ENCODE data around the gene VSTM2L.

Gene VSTM2L

GRCh38 chr20:37903317-37904007, 535 bp downstream of the VSTM2L start:
- no peak for ATAC-seq (ENCODE audit: low read depth)
- no peak overlapping the region for H3K27ac ChIP-seq (ENCODE audit: poor library complexity, severe bottlenecking)
- TF ChIP-seq, protein P1, sequence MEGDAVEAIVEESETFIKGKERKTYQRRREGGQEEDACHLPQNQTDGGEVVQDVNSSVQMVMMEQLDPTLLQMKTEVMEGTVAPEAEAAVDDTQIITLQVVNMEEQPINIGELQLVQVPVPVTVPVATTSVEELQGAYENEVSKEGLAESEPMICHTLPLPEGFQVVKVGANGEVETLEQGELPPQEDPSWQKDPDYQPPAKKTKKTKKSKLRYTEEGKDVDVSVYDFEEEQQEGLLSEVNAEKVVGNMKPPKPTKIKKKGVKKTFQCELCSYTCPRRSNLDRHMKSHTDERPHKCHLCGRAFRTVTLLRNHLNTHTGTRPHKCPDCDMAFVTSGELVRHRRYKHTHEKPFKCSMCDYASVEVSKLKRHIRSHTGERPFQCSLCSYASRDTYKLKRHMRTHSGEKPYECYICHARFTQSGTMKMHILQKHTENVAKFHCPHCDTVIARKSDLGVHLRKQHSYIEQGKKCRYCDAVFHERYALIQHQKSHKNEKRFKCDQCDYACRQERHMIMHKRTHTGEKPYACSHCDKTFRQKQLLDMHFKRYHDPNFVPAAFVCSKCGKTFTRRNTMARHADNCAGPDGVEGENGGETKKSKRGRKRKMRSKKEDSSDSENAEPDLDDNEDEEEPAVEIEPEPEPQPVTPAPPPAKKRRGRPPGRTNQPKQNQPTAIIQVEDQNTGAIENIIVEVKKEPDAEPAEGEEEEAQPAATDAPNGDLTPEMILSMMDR (IDR thresholded peaks at IDR 0.05; ENCODE audit: poor library complexity, severe bottlenecking) = peak; percentile 85
- H3K4me3 ChIP-seq (ENCODE audit: severe bottlenecking) = peak overlapping the region; percentile 44
- H3K9me3 ChIP-seq (ENCODE audit: severe bottlenecking) = no peaks in the 10 kb centered on the region
- H3K36me3 ChIP-seq (ENCODE audit: low read depth) = no peaks in the 10 kb centered on the region
- H3K27me3 ChIP-seq (ENCODE audit: insufficient read depth, poor library complexity, severe bottlenecking) = peaks cover 5% of the 10 kb centered on the region
- DNase-seq (ENCODE audit: low spot score) = peak; percentile 78
- peaks cover 24% of the 10 kb centered on the region for H3K4me1 ChIP-seq (ENCODE audit: insufficient read depth, poor library complexity, severe bottlenecking)

DNA sequence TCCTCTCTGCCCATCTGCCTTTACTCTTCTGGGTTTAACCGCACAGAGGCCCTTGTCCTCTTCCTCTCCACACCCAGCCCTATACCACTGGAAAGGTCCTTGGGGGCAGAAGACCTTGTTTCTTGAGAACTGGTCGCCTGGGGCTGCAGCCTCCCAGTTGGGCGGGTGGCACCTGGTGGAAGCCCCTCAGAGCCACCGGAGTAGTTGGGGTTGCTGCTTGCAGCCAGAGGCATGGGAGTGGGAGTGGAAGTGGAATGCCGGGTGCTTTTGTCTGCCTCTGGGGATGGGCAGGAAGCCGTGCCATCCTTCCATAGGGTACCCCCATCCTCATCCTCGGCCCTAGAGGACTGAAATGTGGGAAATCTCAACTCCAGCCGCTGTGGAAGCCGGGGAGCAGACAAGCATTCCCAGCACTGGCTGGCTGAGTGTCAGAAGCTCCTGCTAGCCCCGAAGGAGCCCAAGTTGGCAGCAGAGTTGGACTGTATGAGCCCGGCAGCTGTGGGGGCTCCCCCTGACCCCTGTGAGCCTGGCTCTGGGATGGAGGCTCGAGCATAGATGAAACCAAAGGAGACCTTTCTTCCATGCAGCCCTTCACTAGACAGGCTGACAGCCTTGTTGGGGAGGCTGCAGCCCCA, 1.2 kb downstream of the VSTM2L start:
- Histone ChIP-seq H3K27me3 (ENCODE audit: insufficient read depth, poor library complexity, severe bottlenecking) (peaks cover 5% of the 10 kb centered on the region), H3K36me3 (ENCODE audit: low read depth) (no peaks in the 10 kb centered on the region), H3K27ac (ENCODE audit: poor library complexity, severe bottlenecking) (no peak overlapping the region), H3K4me3 (ENCODE audit: severe bottlenecking) (no peak overlapping the region), H3K4me1 (ENCODE audit: insufficient read depth, poor library complexity, severe bottlenecking) (peaks cover 17% of the 10 kb centered on the region), H3K9me3 (ENCODE audit: severe bottlenecking) (no peaks in the 10 kb centered on the region)
- peak; percentile 80 for DNase-seq (ENCODE audit: low spot score)
- TF ChIP-seq, protein P1 (IDR thresholded peaks at IDR 0.05; ENCODE audit: poor library complexity, severe bottlenecking) = no peak
- no peak for ATAC-seq (ENCODE audit: low read depth)

DNA sequence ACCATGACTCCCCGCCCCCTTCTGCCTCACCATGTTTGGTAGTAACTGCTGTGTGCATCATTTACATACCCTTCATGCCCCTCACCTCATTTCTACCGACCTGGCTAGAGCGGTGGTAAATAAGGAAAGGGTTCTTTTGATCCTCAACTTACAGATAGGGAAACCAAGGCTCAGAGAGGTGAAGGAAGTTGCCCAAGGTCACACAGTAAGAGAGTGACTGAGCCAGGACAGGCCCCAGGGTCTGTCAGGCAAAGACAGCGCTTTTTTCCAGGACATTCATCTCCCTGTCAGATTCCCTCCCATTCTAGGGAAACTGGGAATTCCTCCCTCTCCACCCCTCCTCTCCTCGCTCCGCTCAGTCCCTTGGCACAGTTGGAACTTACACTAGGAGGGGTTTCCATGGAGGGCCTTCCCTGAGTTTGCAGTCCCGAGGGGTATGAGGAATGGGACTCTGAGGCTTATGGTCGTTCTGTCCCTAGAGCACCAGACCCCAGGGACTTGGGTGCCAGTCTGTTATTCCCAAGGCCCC, 2.0 kb downstream of the VSTM2L start:
- H3K36me3 ChIP-seq (ENCODE audit: low read depth) = no peaks in the 10 kb centered on the region
- no peak overlapping the region for H3K4me3 ChIP-seq (ENCODE audit: severe bottlenecking)
- peaks cover 5% of the 10 kb centered on the region for H3K27me3 ChIP-seq (ENCODE audit: insufficient read depth, poor library complexity, severe bottlenecking)
- no peak overlapping the region for H3K27ac ChIP-seq (ENCODE audit: poor library complexity, severe bottlenecking)
- DNase-seq (ENCODE audit: low spot score) (no peak), ATAC-seq (ENCODE audit: low read depth) (no peak)
- H3K4me1 ChIP-seq (ENCODE audit: insufficient read depth, poor library complexity, severe bottlenecking) = peaks cover 9% of the 10 kb centered on the region
- no peaks in the 10 kb centered on the region for H3K9me3 ChIP-seq (ENCODE audit: severe bottlenecking)
- TF ChIP-seq, protein P1 (IDR thresholded peaks at IDR 0.05; ENCODE audit: poor library complexity, severe bottlenecking) = no peak

DNA sequence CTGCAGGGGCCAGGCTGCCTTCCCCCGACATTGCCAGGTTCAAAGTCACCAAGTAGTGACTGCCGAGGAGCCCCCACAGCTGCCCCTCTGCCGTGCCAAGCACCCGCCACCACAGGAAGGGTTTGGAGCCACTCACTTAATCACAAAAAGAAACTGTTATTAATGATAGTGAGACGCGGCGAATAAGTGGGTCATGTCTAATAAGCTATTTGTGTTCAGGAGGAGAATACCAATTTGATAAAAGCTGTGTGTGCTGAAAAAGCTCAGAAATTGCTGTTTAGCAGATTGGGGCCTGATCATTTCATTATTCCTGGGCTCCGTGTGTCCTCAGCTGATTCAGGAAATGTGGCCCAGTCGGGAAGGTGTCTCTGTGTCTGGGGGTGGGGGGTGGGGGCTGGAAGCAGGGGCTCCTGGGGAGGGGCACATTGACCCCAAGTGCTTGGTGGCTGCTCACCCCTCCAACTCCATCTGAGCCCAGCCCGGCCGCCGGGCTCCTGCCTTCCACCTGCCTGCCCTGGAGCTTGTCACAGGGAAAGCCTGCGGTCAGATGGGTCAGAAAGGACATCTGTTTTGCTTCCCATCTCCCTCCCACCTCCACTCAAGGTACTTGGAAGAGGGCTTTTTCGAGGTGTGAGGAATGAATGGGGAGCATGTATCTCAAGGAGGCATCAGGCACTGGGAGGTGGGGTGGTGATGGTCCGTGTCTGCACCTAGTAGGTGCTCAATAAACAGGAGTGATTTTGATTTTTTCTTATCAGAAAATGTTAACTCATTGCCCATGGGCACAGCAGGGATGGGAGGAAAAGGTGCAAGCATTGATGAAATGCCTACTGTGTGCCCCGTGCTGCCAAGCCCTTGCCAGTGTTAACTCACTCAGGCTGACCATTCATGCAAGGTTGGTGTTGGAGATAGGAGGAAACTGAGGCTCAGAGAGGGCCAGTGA, 3.0 kb downstream of the VSTM2L start:
- H3K27ac ChIP-seq (ENCODE audit: poor library complexity, severe bottlenecking) = no peak overlapping the region
- H3K9me3 ChIP-seq (ENCODE audit: severe bottlenecking) = no peaks in the 10 kb centered on the region
- peaks cover 5% of the 10 kb centered on the region for H3K27me3 ChIP-seq (ENCODE audit: insufficient read depth, poor library complexity, severe bottlenecking)
- DNase-seq (ENCODE audit: low spot score) = no peak
- peaks cover 9% of the 10 kb centered on the region for H3K4me1 ChIP-seq (ENCODE audit: insufficient read depth, poor library complexity, severe bottlenecking)
- no peaks in the 10 kb centered on the region for H3K36me3 ChIP-seq (ENCODE audit: low read depth)
- no peak for ATAC-seq (ENCODE audit: low read depth)
- H3K4me3 ChIP-seq (ENCODE audit: severe bottlenecking) = no peak overlapping the region
- TF ChIP-seq, protein P1 (IDR thresholded peaks at IDR 0.05; ENCODE audit: poor library complexity, severe bottlenecking) = no peak
